Measurements from ENCODE around the gene ACTL7B. TPM values are rescaled to one million over a fixed set of nuclear protein-coding genes. Genes with fewer than 3 reads are reported as not detected.

ACTL7B gene
- total RNA-seq, 4 donors from 2014 or later = not detected

GRCh38 chr9:108811944-108812343 is 43.8 kb downstream of the ACTL7B start:
- no peaks in the 10 kb centered on the region for H3K27me3 ChIP-seq
- no peak for DNase-seq
- H3K27ac ChIP-seq = no peak overlapping the region
- TF ChIP-seq POLR2A (IDR thresholded peaks at IDR 0.05) (no peak), CTCF (IDR thresholded peaks at IDR 0.05) (no peak)
- peaks cover 0 to 12% (median 0%) of the 10 kb centered on the region in 3 donors for H3K4me1 ChIP-seq
- H3K36me3 ChIP-seq = no peaks in the 10 kb centered on the region
- no peak overlapping the region for H3K4me3 ChIP-seq
- 80 to 88% methylated on average over 1 of the region's 1 CpG for whole genome bisulfite sequencing, 2 donors
- intact Hi-C loops (cut with DNase I) = no loop called here
- no peaks in the 10 kb centered on the region for H3K9me3 ChIP-seq

GRCh38 chr9:108809269-108809668 is 46.5 kb downstream of the ACTL7B start:
- no peaks in the 10 kb centered on the region for H3K27me3 ChIP-seq
- no peaks in the 10 kb centered on the region for H3K9me3 ChIP-seq
- peaks cover 0 to 9% (median 0%) of the 10 kb centered on the region in 3 donors for H3K4me1 ChIP-seq
- intact Hi-C loops (cut with DNase I) = no loop called here
- H3K36me3 ChIP-seq = no peaks in the 10 kb centered on the region
- 70 to 81% methylated on average over 3 of the region's 3 CpGs for WGBS, 2 donors
- DNase-seq = no peak
- no peak overlapping the region for H3K27ac ChIP-seq
- H3K4me3 ChIP-seq = no peak overlapping the region
- TF ChIP-seq CTCF (IDR thresholded peaks at IDR 0.05) (no peak), POLR2A (IDR thresholded peaks at IDR 0.05) (no peak)

Small RNA genes lying within 50 kb of the gene (small RNA-seq; reads per million reads assigned to genes)
- gene AL359692.1 = 0 reads per million in 4 donors

Other genes with a start within 250 kb of the ACTL7B start
- gene ACTL7A, start 6.3 kb upstream of the ACTL7B start, total RNA-seq = not detected
- 10 to 100 TPM; 12.3 to 22.2 (median 20.2) TPM for gene ELP1, start 78.1 kb upstream of the ACTL7B start, total RNA-seq
- gene ABITRAM, start 78.4 kb upstream of the ACTL7B start, total RNA-seq = 10 to 100 TPM in 3 of 4 donors, 1 to 10 TPM in 1; 9.8 to 17.2 (median 12.8) TPM
- gene CTNNAL1, start 157.5 kb upstream of the ACTL7B start, total RNA-seq = 10 to 100 TPM in 3 of 4 donors, 1 to 10 TPM in 1; 7.5 to 31.3 (median 15.7) TPM